ENCODE measurements around the gene AGPAT2.

AGPAT2 gene

DNA sequence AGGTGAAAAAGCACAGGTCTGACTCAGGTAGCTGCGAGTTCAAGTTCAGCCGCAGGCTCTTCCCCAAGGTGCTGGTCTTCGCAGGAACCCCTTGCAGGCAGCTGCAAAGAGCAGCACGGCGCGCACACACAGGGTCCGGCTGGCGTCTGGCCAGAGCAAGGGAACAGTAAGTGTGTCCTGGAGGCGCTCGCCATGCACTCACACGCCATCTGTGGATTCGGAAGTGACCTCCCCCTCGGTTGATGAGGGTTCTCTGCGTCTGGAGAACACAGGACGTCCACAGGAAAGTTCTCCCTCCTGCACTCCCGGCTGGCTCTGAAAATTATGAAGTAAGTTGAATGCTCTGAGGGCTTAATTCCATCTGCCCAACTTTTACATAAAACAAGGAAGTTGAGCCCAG lies 38.5 kb downstream of the AGPAT2 start:
- H3K4me3 ChIP-seq (ENCODE audit: low read depth, low read length): no peak overlapping the region
- TF ChIP-seq, protein P1, sequence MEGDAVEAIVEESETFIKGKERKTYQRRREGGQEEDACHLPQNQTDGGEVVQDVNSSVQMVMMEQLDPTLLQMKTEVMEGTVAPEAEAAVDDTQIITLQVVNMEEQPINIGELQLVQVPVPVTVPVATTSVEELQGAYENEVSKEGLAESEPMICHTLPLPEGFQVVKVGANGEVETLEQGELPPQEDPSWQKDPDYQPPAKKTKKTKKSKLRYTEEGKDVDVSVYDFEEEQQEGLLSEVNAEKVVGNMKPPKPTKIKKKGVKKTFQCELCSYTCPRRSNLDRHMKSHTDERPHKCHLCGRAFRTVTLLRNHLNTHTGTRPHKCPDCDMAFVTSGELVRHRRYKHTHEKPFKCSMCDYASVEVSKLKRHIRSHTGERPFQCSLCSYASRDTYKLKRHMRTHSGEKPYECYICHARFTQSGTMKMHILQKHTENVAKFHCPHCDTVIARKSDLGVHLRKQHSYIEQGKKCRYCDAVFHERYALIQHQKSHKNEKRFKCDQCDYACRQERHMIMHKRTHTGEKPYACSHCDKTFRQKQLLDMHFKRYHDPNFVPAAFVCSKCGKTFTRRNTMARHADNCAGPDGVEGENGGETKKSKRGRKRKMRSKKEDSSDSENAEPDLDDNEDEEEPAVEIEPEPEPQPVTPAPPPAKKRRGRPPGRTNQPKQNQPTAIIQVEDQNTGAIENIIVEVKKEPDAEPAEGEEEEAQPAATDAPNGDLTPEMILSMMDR (IDR thresholded peaks at IDR 0.05; ENCODE audit: low read depth, low read length, missing control alignments): no peak
- no peak for DNase-seq (ENCODE audit: low read depth)

DNA sequence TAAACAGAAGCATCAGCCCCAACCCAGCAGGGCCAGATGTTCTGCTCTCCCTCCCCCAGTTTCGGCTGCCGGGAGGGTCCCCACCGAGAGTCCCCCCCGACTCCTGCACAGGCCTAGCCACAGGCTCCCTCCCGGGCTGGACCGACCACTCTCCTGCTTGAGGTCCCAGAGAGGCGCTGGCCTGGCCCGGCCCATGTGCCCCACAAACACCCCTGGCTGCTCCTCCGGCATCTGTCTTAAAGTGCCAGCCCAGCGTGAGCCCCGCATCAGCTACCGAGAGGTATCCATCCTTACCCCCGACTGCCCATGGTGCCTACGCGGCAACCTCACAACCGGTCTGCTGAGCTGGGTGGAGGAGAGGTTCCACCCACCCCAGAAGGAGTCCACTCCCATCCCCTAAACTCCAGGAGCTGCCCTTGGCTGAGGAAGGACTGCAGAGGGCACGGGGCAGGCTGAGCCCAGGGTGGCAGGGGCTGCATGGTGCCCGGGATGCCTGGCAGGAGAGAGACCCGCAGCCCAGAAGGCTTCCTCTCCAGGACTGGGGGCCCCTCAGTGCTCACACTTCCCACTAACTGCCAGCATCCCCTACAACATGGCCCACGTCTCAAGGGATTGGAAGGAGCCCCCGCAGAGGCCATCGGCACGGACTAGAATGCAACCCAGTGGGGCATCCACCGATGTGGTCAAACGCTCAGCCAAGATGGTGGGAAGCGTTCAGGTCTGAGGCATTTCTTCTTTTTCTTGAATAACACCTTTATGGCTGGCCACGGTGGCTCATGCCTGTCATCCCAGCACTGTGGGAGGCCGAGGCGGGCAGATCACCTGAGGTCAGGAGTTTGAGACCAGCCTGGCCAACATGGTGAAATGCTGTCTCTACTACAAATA lies 40.2 kb downstream of the AGPAT2 start:
- no peak for DNase-seq (ENCODE audit: low read depth)
- TF ChIP-seq, protein P1 (IDR thresholded peaks at IDR 0.05; ENCODE audit: low read depth, low read length, missing control alignments): no peak
- H3K4me3 ChIP-seq (ENCODE audit: low read depth, low read length): no peak overlapping the region

DNA sequence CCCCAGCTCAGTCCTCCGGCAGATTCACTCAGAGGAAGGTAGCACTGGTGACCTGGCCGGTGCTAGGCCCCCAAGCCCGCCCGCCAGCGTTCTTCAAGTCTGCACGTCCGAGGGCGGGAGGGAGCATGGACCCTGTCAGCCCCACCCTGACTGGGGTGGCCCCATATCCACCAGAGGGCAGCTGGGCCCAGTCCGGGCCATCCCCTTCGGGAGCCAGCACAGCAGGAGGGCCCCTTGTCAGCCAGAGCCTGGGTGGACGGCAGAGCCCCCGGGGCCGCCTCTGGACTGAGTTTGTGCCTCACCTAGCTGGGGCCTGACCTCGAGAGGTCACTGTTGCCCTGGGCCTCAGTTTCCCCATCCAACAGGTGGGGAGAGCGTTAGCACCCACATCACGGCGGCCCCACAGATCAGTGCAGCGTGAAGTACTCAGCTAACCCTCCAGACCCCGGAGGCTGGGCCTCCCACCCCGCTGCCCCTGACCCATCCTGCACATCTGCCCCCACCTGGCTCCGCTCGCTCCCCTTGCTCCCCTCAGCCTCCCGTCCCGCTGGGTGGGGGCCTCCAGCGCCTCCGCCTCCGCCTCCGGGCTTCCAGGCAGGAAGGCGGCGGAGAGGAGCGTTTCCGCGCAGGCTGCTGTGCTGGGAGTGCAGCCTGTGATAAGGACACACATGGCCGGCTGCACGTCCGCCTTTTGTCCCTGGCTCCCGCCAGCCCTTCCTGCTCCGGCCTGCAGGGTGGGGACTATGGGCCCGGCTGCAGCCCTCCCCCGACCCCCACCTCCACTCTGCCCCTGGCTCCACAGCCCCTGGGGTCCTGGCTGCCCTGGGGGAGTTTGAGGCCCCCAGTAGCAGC lies 41.1 kb downstream of the AGPAT2 start:
- TF ChIP-seq, protein P1 (IDR thresholded peaks at IDR 0.05; ENCODE audit: low read depth, low read length, missing control alignments): no peak
- no peak overlapping the region for H3K4me3 ChIP-seq (ENCODE audit: low read depth, low read length)
- no peak for DNase-seq (ENCODE audit: low read depth)

DNA sequence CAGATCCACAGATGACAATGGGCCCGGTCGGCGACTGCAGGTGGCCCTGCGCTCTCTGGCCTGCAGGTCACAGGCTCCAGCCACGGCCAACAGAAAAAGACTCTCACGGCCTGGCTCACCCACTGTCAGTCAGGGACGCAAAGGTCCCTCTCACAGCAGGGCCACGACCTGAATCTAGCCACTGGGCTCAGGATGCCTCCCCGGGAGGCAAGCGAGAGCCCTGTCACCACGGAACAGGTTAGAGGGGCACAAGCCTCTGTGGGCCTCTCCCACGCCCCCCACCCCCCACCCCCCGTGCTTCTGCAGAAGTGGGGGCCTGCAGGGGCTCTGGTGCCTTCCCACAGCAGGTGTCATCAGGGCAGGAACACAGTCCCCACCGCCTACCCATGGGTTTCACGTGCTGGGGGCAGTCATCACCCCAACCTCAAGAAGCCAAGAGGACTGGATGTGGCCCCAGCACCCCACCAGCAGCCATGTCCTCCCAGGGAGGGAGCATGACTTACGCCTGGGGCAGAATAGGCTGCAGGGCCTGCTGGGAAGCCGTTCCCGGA lies 41.8 kb downstream of the AGPAT2 start:
- H3K4me3 ChIP-seq (ENCODE audit: low read depth, low read length): no peak overlapping the region
- TF ChIP-seq, protein P1 (IDR thresholded peaks at IDR 0.05; ENCODE audit: low read depth, low read length, missing control alignments): no peak
- DNase-seq (ENCODE audit: low read depth): no peak

DNA sequence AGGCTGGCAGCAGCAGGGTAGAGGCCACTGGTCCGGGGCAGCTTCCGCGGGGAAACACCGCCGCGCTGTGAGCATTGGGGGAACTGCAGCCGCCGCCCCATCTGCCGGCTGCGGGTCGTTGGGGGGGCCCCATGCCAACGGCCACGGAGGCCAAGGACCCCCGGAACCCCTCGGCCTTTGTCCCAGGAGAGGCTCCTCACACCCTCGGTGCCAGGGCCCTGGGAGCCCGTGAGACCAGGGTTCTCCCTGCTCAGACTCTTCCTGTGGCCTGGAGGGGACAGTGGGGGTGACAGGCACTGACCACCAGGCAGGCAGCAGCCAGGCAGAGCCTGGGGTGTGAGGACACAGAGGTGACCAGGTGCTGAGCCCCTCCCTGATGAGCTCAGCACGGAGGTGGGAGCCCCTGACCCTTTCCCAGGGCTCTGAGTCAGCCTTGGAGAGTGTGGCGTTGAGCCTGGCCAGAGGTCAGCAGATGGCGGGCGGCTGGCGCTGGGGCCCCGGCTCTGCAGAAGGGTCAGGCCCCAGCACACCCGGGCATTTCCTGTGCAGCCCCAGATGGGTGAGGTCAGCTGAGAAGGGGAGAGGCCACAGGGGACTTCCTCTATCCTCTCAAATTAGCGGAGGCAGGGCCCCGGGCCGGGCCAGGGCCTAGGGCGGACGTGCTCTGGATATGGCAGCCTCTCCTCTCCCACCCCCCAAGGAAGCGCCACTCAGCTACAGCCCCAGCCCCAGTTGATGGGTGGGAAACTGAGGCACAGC lies 42.5 kb downstream of the AGPAT2 start:
- H3K4me3 ChIP-seq (ENCODE audit: low read depth, low read length): no peak overlapping the region
- DNase-seq (ENCODE audit: low read depth): no peak

DNA sequence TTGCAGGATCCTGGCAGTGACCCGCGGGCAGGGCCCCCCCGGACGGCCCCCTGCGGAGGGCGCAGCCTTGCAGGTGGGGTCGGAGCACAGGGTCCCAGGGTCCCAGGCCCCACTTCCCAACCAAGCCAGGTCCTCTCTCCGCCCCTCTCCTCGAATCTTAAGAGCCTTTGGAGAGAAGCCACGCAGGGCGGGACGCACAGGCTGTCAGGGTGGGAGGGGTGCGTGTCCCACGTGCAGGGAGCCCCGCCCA lies 43.0 kb downstream of the AGPAT2 start:
- TF ChIP-seq, protein P1 (IDR thresholded peaks at IDR 0.05; ENCODE audit: low read depth, low read length, missing control alignments): no peak
- H3K4me3 ChIP-seq (ENCODE audit: low read depth, low read length): no peak overlapping the region
- DNase-seq (ENCODE audit: low read depth): no peak

More for the DNA sequence above, 42.5 kb downstream of the AGPAT2 start:
- TF ChIP-seq, protein P1 (IDR thresholded peaks at IDR 0.05; ENCODE audit: low read depth, low read length, missing control alignments): peak; percentile 93
